ENCODE measurements around the gene TASP1.

TASP1 gene

DNA sequence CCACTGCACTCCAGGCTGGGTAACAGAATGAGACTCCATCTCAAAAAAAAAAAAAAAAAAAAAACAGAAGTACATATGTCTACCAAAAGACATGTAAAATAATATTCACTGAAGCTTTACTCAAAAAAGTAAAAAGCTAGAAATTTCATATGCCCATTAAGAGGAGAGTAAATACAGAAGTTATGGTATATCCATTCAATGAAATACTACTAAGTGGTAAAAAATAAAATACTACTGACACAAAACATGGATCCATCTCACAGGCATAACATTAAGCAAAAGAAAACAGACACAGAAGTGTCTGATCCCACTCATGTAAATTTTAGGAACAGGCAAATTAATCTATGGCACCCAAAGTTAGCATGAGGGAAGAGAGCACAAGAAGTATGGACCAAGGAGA is 52.6 kb downstream of the TASP1 start:
- DNase-seq (no peak), ATAC-seq (ENCODE audit: insufficient read depth, low read depth) (no peak)
- Histone ChIP-seq H3K9me3 (ENCODE audit: insufficient read depth, low read length, severe bottlenecking) (peaks cover 14% of the 10 kb centered on the region), H2AFZ (ENCODE audit: low read depth, low read length) (no peak overlapping the region), H3K4me1 (ENCODE audit: insufficient read depth, low read length) (peaks cover 23% of the 10 kb centered on the region; the same call in 1 of the 2 replicates), H3K27me3 (ENCODE audit: insufficient read depth, low read length, poor library complexity) (no peaks in the 10 kb centered on the region), H3K9ac (ENCODE audit: low read depth, low read length) (no peak overlapping the region), H3K27ac (ENCODE audit: low read length) (0 out of 2 replicates have a peak overlapping the region, but pooled peaks have one; percentile 30), H3K4me2 (ENCODE audit: insufficient read depth, low read length) (no peak overlapping the region), H3K79me2 (ENCODE audit: insufficient read depth, low read length) (peaks cover 98% of the 10 kb centered on the region), H3K36me3 (ENCODE audit: insufficient read depth, low read length) (peaks cover 91% of the 10 kb centered on the region), H4K20me1 (ENCODE audit: insufficient read depth, low read length) (no peaks in the 10 kb centered on the region), H3K4me3 (ENCODE audit: low read depth in 1 of 2, low read length in 2 of 2) (no peak overlapping the region)
- no peak for TF ChIP-seq EZH2 (IDR thresholded peaks at IDR 0.05; ENCODE audit: borderline replicate concordance, low read depth, low read length, severe bottlenecking)
- TF ChIP-seq, protein P1, sequence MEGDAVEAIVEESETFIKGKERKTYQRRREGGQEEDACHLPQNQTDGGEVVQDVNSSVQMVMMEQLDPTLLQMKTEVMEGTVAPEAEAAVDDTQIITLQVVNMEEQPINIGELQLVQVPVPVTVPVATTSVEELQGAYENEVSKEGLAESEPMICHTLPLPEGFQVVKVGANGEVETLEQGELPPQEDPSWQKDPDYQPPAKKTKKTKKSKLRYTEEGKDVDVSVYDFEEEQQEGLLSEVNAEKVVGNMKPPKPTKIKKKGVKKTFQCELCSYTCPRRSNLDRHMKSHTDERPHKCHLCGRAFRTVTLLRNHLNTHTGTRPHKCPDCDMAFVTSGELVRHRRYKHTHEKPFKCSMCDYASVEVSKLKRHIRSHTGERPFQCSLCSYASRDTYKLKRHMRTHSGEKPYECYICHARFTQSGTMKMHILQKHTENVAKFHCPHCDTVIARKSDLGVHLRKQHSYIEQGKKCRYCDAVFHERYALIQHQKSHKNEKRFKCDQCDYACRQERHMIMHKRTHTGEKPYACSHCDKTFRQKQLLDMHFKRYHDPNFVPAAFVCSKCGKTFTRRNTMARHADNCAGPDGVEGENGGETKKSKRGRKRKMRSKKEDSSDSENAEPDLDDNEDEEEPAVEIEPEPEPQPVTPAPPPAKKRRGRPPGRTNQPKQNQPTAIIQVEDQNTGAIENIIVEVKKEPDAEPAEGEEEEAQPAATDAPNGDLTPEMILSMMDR (IDR thresholded peaks at IDR 0.05; ENCODE audit: borderline replicate concordance, extremely low read depth, low read length, poor library complexity, severe bottlenecking) = no peak

DNA sequence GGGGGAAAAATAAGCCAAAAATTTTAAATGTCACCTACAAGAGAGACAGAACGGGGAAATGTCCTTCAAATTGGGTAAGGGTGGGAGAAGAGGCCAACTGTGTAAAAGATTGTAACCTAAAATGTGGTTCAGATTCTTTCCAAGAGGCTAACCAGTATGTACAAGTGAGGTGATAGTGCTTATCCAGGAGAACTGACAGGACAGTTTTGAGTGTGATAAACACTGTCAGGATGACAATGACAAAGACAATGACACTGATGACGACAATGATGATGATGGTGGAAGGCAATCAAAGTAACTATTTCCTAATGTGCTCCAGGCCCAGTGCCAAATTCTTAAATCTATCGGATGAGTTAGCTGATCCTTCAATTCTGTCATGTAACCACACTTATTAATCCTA is 57.3 kb downstream of the TASP1 start:
- no peak for ATAC-seq (ENCODE audit: insufficient read depth, low read depth)
- DNase-seq = no peak

DNA sequence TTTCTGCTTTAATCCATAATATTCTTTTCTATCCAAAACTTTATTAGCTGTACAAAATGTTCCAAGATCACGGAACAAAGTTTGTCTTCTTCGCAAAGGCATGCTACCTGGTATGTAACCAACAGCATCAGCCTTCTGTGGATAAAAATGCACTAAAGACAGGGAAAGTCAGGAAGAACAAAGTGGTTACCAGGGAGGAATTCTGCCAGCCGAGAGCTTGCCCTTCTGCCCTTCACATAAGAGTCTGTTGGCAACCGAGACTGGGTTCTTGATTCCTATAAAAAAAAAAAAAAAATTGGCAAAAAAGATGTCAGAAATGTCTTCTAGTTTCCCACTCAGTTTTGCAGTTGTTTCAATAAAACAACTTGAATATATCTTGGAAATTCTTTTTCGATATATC is 58.0 kb downstream of the TASP1 start:
- peaks cover 95% of the 10 kb centered on the region for H3K79me2 ChIP-seq (ENCODE audit: insufficient read depth, low read length)
- ATAC-seq (ENCODE audit: insufficient read depth, low read depth) = no peak
- no peak overlapping the region for H3K4me3 ChIP-seq (ENCODE audit: low read depth in 1 of 2, low read length in 2 of 2)
- no peak overlapping the region for H3K27ac ChIP-seq (ENCODE audit: low read length)
- H3K27me3 ChIP-seq (ENCODE audit: insufficient read depth, low read length, poor library complexity) = no peaks in the 10 kb centered on the region
- H4K20me1 ChIP-seq (ENCODE audit: insufficient read depth, low read length) = no peaks in the 10 kb centered on the region
- H3K9me3 ChIP-seq (ENCODE audit: insufficient read depth, low read length, severe bottlenecking) = peaks cover 3% of the 10 kb centered on the region
- no peak overlapping the region for H2AFZ ChIP-seq (ENCODE audit: low read depth, low read length)
- DNase-seq = no peak
- peaks cover 95% of the 10 kb centered on the region for H3K36me3 ChIP-seq (ENCODE audit: insufficient read depth, low read length)
- H3K4me1 ChIP-seq (ENCODE audit: insufficient read depth, low read length) = no peaks in the 10 kb centered on the region
- no peak for TF ChIP-seq EZH2 (IDR thresholded peaks at IDR 0.05; ENCODE audit: borderline replicate concordance, low read depth, low read length, severe bottlenecking)
- TF ChIP-seq, protein P1 (IDR thresholded peaks at IDR 0.05; ENCODE audit: borderline replicate concordance, extremely low read depth, low read length, poor library complexity, severe bottlenecking) = no peak
- H3K4me2 ChIP-seq (ENCODE audit: insufficient read depth, low read length) = no peak overlapping the region
- no peak overlapping the region for H3K9ac ChIP-seq (ENCODE audit: low read depth, low read length)

More for the DNA sequence above, 57.3 kb downstream of the TASP1 start:
- Histone ChIP-seq H3K4me1 (ENCODE audit: insufficient read depth, low read length) (no peaks in the 10 kb centered on the region), H3K27ac (ENCODE audit: low read length) (peak overlapping the region; percentile 7; the same call in 1 of the 2 replicates), H3K27me3 (ENCODE audit: insufficient read depth, low read length, poor library complexity) (no peaks in the 10 kb centered on the region), H3K4me2 (ENCODE audit: insufficient read depth, low read length) (no peak overlapping the region), H3K79me2 (ENCODE audit: insufficient read depth, low read length) (peaks cover 96% of the 10 kb centered on the region), H2AFZ (ENCODE audit: low read depth, low read length) (no peak overlapping the region), H4K20me1 (ENCODE audit: insufficient read depth, low read length) (no peaks in the 10 kb centered on the region), H3K9me3 (ENCODE audit: insufficient read depth, low read length, severe bottlenecking) (peaks cover 6% of the 10 kb centered on the region), H3K36me3 (ENCODE audit: insufficient read depth, low read length) (peaks cover 95% of the 10 kb centered on the region), H3K9ac (ENCODE audit: low read depth, low read length) (no peak overlapping the region), H3K4me3 (ENCODE audit: low read depth in 1 of 2, low read length in 2 of 2) (no peak overlapping the region)
- TF ChIP-seq, protein P1 (IDR thresholded peaks at IDR 0.05; ENCODE audit: borderline replicate concordance, extremely low read depth, low read length, poor library complexity, severe bottlenecking) = no peak
- no peak for TF ChIP-seq EZH2 (IDR thresholded peaks at IDR 0.05; ENCODE audit: borderline replicate concordance, low read depth, low read length, severe bottlenecking)

DNA sequence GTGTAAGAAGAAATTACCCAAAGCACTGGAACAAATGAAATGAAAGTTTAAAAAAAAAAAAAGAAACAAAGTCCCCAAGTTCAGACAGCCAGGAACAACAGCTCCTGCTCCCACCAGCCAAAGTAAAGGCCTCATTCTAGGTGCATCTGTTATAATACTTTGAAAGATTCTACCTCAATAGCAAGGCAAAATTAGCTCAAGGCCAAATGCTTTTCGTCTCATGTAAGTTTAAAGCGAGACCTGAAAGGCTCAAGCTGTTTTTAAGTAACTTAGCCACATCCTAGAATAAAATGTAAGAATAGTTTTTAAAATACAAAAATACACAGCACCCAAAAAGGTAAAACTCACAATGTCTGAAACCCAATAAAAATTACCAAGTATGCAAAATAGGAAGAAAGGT is 64.7 kb downstream of the TASP1 start:
- no peak for TF ChIP-seq EZH2 (IDR thresholded peaks at IDR 0.05; ENCODE audit: borderline replicate concordance, low read depth, low read length, severe bottlenecking)
- TF ChIP-seq, protein P1 (IDR thresholded peaks at IDR 0.05; ENCODE audit: borderline replicate concordance, extremely low read depth, low read length, poor library complexity, severe bottlenecking) = no peak
- peak overlapping the region; percentile 63 for H3K27ac ChIP-seq (ENCODE audit: low read length)
- H3K79me2 ChIP-seq (ENCODE audit: insufficient read depth, low read length) = peaks cover 96% of the 10 kb centered on the region
- DNase-seq (no peak), ATAC-seq (ENCODE audit: insufficient read depth, low read depth) (no peak)
- no peaks in the 10 kb centered on the region for H4K20me1 ChIP-seq (ENCODE audit: insufficient read depth, low read length)
- H3K4me2 ChIP-seq (ENCODE audit: insufficient read depth, low read length) = no peak overlapping the region
- peaks cover 99% of the 10 kb centered on the region for H3K36me3 ChIP-seq (ENCODE audit: insufficient read depth, low read length)
- H3K9ac ChIP-seq (ENCODE audit: low read depth, low read length) = no peak overlapping the region
- H3K27me3 ChIP-seq (ENCODE audit: insufficient read depth, low read length, poor library complexity) = no peaks in the 10 kb centered on the region
- H3K4me1 ChIP-seq (ENCODE audit: insufficient read depth, low read length) = no peaks in the 10 kb centered on the region
- H3K4me3 ChIP-seq (ENCODE audit: low read depth in 1 of 2, low read length in 2 of 2) = no peak overlapping the region
- peaks cover 3% of the 10 kb centered on the region for H3K9me3 ChIP-seq (ENCODE audit: insufficient read depth, low read length, severe bottlenecking)
- H2AFZ ChIP-seq (ENCODE audit: low read depth, low read length) = no peak overlapping the region

Data from DND-41 (cell line).